ENCODE measurements around the gene SCARB2.
A peak's percentile ranks its signal among the peaks of the same experiment; 100 is the strongest.

Gene SCARB2

GRCh38 chr4:76179398-76180318, 34.0 kb downstream of the SCARB2 start:
- H3K4me2 ChIP-seq, result no peak overlapping the region
- no peak overlapping the region for H3K4me3 ChIP-seq (IDR thresholded peaks at IDR 0.05; ENCODE audit: insufficient read depth, low read depth, low read length)
- H2AFZ ChIP-seq (ENCODE audit: low read depth), result no peak overlapping the region
- H3K79me2 ChIP-seq (ENCODE audit: insufficient read depth, low read depth), result peaks cover 5% of the 10 kb centered on the region; the same call in 1 of the 2 replicates
- no peaks in the 10 kb centered on the region; the same call in 1 of the 2 replicates for H3K36me3 ChIP-seq (ENCODE audit: insufficient read depth)
- no peaks in the 10 kb centered on the region for H4K20me1 ChIP-seq (ENCODE audit: insufficient read depth)
- peak; percentile 98 for TF ChIP-seq CTCF (conservative IDR thresholded peaks at IDR 0.05; ENCODE audit: low read depth, low read length)
- H3K9ac ChIP-seq, result no peak overlapping the region
- no peaks in the 10 kb centered on the region for H3K27me3 ChIP-seq (ENCODE audit: insufficient read depth, low read depth)
- peaks cover 58% of the 10 kb centered on the region for H3K4me1 ChIP-seq (ENCODE audit: low read depth, poor library complexity, severe bottlenecking)
- H3K27ac ChIP-seq, result no peak overlapping the region

- Histone ChIP-seq H4K20me1 (ENCODE audit: insufficient read depth) (no peaks in the 10 kb centered on the region), H3K4me1 (ENCODE audit: low read depth, poor library complexity, severe bottlenecking) (peaks cover 52% of the 10 kb centered on the region), H3K79me2 (ENCODE audit: insufficient read depth, low read depth) (no peaks in the 10 kb centered on the region), H3K4me3 (IDR thresholded peaks at IDR 0.05; ENCODE audit: insufficient read depth, low read depth, low read length) (no peak overlapping the region), H3K9ac (no peak overlapping the region), H3K36me3 (ENCODE audit: insufficient read depth) (no peaks in the 10 kb centered on the region; the same call in 1 of the 2 replicates), H3K4me2 (no peak overlapping the region), H2AFZ (ENCODE audit: low read depth) (no peak overlapping the region), H3K27ac (no peak overlapping the region), H3K27me3 (ENCODE audit: insufficient read depth, low read depth) (no peaks in the 10 kb centered on the region)
- TF ChIP-seq CTCF (conservative IDR thresholded peaks at IDR 0.05; ENCODE audit: low read depth, low read length), result no peak
Observed at GRCh38 chr4:76178296-76178695, 35.3 kb downstream of the SCARB2 start.

GRCh38 chr4:76177709-76178108, 35.9 kb downstream of the SCARB2 start:
- Histone ChIP-seq H4K20me1 (ENCODE audit: insufficient read depth) (no peaks in the 10 kb centered on the region), H3K4me3 (IDR thresholded peaks at IDR 0.05; ENCODE audit: insufficient read depth, low read depth, low read length) (no peak overlapping the region), H3K27me3 (ENCODE audit: insufficient read depth, low read depth) (no peaks in the 10 kb centered on the region), H3K79me2 (ENCODE audit: insufficient read depth, low read depth) (no peaks in the 10 kb centered on the region), H2AFZ (ENCODE audit: low read depth) (no peak overlapping the region), H3K9ac (no peak overlapping the region), H3K4me1 (ENCODE audit: low read depth, poor library complexity, severe bottlenecking) (peaks cover 46% of the 10 kb centered on the region), H3K4me2 (no peak overlapping the region), H3K36me3 (ENCODE audit: insufficient read depth) (no peaks in the 10 kb centered on the region; the same call in 1 of the 2 replicates), H3K27ac (no peak overlapping the region)
- TF ChIP-seq CTCF (conservative IDR thresholded peaks at IDR 0.05; ENCODE audit: low read depth, low read length), result no peak

GRCh38 chr4:76175336-76175735, 38.3 kb downstream of the SCARB2 start:
- Histone ChIP-seq H3K27me3 (ENCODE audit: insufficient read depth, low read depth) (no peaks in the 10 kb centered on the region), H3K4me3 (IDR thresholded peaks at IDR 0.05; ENCODE audit: insufficient read depth, low read depth, low read length) (no peak overlapping the region), H3K36me3 (ENCODE audit: insufficient read depth) (peaks cover 4% of the 10 kb centered on the region; the same call in 1 of the 2 replicates), H3K9ac (no peak overlapping the region), H3K4me2 (no peak overlapping the region), H3K27ac (no peak overlapping the region), H3K79me2 (ENCODE audit: insufficient read depth, low read depth) (no peaks in the 10 kb centered on the region), H4K20me1 (ENCODE audit: insufficient read depth) (no peaks in the 10 kb centered on the region), H2AFZ (ENCODE audit: low read depth) (no peak overlapping the region), H3K4me1 (ENCODE audit: low read depth, poor library complexity, severe bottlenecking) (peaks cover 31% of the 10 kb centered on the region)
- TF ChIP-seq CTCF (conservative IDR thresholded peaks at IDR 0.05; ENCODE audit: low read depth, low read length), result no peak

Data from KMS-11 (cell line).